Measurements from ENCODE around the gene CDC27.

GRCh38 chr17:47131761-47132160 is 57.3 kb downstream of the CDC27 start:
- no peak for TF ChIP-seq CTCF (conservative IDR thresholded peaks at IDR 0.05; ENCODE audit: low read depth, low read length)
- no peak for TF ChIP-seq POLR2A (IDR thresholded peaks at IDR 0.05; ENCODE audit: low read depth, low read length)
- TF ChIP-seq USF2 (IDR thresholded peaks at IDR 0.05; ENCODE audit: low read depth, low read length) = no peak
- no peak for TF ChIP-seq CEBPB (IDR thresholded peaks at IDR 0.05; ENCODE audit: low read depth, low read length)
